Stimulated activated CD8-positive, alpha-beta memory T cell treated with anti-CD3 and anti-CD28 coated beads, Interleukin-15, amount 100 ng/mL, for 4 hours (primary cell): ENCODE data around the gene YAP1.
"Not testable (repeated sequence)": the region's sequence is repeated elsewhere in the genome, so short reads cannot be mapped to it uniquely, and the experiment has no call there.

ENCODE experiments used
- DNase-seq, 2 donors: peaks; one replicate each; pipeline ENCODE4 v3.0.0-alpha.2; 2020; ENCODE audit warnings: low read depth in 2 of 2

YAP1 gene

DNA sequence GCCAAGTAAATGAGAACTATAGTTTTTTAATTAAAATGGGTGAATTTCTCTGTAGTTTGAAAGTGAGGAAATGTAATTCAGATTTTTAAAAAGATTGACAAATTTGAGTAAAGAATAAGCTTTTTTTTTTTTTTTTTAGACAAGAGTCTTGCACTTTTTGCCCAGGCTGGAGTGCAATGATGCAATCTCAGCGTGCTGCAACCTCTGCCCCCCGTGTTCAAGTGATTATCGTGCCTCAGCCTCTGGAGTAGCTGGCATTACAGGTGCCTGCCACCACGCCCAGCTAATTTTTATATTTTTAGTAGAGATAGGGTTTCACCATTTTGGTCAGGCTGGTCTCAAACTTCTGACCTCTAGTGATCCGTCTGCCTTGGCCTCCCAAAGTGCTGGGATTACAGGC, 90.1 kb downstream of the YAP1 start:
- DNase-seq: not testable (repeated sequence)

GRCh38 chr11:102201776-102202175, 91.5 kb downstream of the YAP1 start:
- no peak for DNase-seq

GRCh38 chr11:102202972-102203371, 92.7 kb downstream of the YAP1 start:
- no peak for DNase-seq

DNA sequence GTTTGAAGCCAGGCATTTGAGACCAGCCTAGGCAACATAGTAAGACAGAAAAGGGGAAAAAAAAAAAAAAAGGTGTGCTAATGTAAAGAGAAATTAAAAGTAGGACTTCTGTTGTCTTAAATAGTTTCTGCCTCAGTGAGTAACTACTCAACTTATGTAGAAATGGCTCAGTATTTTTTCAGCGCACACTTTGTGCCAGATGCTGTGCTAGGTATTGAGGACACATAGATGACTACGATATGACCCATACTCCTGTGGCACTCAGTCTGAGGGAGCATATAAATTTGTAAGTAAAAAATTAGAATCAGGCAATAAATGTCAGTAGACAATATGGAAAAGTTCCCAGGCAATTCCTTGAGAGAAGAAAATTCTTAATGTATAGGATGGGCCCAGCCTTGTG, 93.9 kb downstream of the YAP1 start:
- no peak for DNase-seq

DNA sequence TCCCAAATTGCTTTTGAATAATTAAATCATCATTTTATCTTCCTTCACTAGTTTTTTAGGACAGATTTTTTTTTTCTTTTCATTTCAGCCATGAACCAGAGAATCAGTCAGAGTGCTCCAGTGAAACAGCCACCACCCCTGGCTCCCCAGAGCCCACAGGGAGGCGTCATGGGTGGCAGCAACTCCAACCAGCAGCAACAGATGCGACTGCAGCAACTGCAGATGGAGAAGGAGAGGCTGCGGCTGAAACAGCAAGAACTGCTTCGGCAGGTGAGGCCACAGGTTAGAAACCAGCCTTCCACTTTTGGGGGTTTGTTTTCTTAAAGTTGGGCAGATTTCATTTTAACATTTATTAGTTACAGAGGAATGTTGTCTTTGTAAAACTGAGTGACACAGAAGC, 95.6 kb downstream of the YAP1 start:
- DNase-seq: no peak

GRCh38 chr11:102208835-102209234, 98.6 kb downstream of the YAP1 start:
- DNase-seq: no peak

- DNase-seq: no peak
These were observed 104.4 kb downstream of the YAP1 start for GRCh38 chr11:102214623-102215022.

- no peak for DNase-seq
These were observed 106.3 kb downstream of the YAP1 start for GRCh38 chr11:102216433-102217075.

DNA sequence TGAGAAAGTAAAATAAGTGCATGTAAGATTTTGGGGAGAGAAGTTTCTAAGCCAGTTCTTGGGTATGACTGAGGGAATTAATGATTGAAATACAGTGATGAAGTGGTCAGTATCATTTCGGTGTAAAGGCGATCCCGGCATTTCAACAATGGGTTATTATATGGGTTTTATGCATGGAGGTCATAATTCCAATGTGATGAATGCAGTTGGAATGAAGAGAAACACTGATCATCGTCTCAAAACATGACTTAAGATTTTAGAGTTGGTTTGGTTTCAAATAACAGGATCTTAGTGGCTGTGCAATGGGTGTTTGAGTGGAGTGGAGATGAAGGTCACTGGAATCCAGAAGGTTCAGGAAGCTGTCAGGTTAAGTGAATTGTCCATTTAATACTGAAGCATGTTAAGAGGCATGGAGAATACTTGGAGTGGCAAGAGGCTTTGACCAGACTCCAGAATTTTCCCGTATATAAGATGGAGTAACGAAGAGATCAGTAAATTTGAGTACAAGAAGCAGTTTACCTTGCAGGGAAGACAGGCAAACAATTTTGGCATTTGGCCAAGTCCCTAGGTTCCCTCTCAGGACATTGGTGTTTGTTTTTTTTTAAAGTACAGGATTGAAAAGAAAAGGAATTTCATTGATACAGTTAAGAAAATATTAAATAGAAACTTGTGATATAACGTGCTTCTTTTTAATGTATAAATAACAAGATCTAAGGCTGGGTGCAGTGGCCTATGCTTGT, 110.7 kb downstream of the YAP1 start:
- no peak for DNase-seq

DNA sequence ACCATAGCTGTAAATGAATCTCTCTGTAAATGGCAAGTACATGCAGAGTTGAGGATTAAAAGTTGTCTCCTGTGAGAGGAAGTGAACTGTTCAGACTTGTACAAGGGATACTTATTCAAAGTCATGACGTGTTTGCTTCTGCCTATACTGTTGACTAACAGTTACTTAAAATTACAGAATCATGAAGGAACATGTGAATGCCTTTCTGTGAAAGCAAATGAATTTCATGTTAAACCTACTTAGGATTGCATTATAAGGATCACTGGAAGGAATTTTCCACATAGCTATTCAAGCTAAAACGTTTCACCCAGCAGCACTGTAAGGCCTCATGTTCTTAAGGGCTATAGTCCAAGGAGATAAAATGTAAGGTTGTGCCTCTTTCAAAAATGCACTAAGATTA, 113.6 kb downstream of the YAP1 start:
- DNase-seq: no peak

- no peak for DNase-seq
These were observed 115.7 kb downstream of the YAP1 start for GRCh38 chr11:102225689-102226568.

DNA sequence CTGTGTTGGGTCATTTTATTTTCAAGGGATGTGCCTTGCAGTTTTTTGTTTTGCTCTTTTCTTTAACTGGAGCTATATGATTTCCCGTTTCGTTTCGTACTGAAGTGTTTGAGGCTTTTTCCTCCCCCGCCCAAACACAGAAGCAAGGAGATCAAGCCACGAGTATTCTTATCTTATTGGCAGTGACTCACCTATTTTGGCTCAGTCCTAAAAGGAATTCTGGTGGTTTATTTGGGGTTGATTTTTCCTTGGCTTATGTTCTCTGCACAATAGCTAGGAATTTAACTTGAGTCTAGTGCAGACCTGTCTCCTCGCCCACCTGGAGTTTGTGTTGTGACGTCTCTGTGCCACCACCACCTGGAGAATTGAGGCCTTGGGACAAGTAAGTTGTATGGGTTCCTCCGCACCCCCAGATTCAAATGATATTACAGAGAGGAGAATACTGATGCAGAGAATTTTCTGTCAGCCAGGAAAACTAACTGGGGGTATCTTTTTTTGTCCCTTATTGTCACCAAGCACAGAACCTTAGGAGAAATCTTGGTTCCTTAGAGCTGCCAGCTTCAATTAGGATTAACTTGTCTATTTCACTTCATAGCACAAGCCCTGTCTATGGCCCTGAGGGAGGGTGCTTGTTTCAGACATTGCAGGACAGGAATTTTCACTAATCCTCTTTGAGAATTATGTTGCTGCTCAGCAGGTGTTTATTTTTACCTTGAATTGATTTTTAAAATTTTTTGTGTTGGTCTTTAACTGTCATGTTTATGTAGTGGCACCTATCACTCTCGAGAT, 116.6 kb downstream of the YAP1 start:
- no peak for DNase-seq

DNA sequence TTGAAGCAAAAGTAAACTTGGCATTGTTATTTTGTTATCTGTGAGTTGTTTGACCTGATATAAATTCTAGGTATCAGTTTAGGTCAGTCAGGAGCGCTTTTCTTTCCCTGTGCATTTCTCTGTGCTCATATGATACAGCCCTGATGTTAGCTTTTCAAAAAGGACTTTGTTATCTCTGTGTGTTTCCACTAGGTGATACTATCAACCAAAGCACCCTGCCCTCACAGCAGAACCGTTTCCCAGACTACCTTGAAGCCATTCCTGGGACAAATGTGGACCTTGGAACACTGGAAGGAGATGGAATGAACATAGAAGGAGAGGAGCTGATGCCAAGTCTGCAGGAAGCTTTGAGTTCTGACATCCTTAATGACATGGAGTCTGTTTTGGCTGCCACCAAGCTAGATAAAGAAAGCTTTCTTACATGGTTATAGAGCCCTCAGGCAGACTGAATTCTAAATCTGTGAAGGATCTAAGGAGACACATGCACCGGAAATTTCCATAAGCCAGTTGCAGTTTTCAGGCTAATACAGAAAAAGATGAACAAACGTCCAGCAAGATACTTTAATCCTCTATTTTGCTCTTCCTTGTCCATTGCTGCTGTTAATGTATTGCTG, 119.4 kb downstream of the YAP1 start:
- no peak for DNase-seq

- DNase-seq: no peak
These were observed 119.9 kb downstream of the YAP1 start for GRCh38 chr11:102230186-102230585.

DNA sequence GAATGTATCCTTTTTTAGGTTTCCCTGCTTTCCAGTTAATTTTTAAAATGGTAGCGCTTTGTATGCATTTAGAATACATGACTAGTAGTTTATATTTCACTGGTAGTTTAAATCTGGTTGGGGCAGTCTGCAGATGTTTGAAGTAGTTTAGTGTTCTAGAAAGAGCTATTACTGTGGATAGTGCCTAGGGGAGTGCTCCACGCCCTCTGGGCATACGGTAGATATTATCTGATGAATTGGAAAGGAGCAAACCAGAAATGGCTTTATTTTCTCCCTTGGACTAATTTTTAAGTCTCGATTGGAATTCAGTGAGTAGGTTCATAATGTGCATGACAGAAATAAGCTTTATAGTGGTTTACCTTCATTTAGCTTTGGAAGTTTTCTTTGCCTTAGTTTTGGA, 120.7 kb downstream of the YAP1 start:
- DNase-seq: no peak

GRCh38 chr11:102234779-102235439, 124.7 kb downstream of the YAP1 start:
- DNase-seq: no peak

DNA sequence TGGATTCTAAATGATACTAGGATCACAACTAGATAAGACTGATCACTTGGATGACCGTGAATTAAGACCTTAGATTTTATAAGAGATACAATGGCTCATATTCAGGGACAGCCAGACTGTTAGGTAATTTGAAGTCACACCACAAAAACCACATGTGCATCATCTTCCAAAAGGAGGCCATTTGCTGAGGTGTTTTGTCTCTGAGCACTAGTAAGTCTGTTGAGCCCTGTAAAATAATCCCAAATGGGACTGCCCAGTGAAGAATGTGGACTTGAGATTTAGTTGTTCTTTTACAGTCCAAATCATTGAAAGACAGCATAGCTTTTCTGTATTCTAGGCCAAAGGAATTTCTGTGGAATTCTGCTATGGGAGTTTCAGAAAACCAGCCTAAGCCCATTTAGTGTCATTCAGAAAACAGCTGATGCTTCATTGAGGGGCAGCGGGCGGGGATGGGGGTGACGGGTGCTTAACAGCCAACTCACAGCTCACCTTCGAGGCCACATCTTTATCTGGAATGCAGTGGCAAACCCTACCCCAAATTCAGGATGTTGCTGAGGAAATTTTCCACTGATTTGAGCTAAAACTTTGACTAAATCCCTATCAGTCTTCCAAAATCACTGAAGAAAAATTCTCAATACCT, 127.0 kb downstream of the YAP1 start:
- DNase-seq: no peak

- DNase-seq: no peak
These were observed 128.2 kb downstream of the YAP1 start for GRCh38 chr11:102238391-102238821.

DNA sequence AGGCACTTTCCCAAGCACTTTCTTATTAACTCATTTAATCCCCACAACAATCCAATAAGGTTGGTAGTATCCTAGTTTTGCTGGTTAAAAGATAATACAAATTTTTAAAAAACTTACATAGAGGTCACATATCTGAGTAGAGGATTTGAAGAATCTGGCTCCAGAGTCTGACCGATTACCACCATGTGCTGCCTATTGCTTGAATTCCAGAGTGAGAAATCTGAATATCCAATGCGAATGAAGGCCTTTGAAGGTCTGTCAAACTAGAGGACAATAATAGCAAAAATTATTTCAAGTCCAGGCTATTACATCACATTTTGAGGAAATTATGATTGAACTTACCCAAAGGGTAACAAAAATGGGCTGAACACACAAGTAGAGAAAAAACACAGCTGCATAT, 129.2 kb downstream of the YAP1 start:
- DNase-seq: no peak

GRCh38 chr11:102239911-102240310, 129.7 kb downstream of the YAP1 start:
- DNase-seq: no peak
